Stomach (tissue), 4 donors: ENCODE results near the gene ATXN1.

Experiments
- CTCF ChIP-seq, 7 experiments: fragments of 450-650 bp in 4 of 7; fragments of 200-600 bp in 3 of 7; sonication (generic) in 3 of 7; IDR thresholded peaks; one replicate each; pipeline ENCODE4 v1.5.1; 2016 to 2019; ENCODE audit warnings: antibody characterized with exemption in 7 of 7, control low read depth in 2 of 7, mild to moderate bottlenecking in 1 of 7
- EP300 ChIP-seq: sonication (generic); formaldehyde crosslinking; IDR thresholded peaks from one replicate; pipeline ENCODE4 v1.6.1; 2017; ENCODE audit warnings: antibody characterized with exemption
- POLR2A ChIP-seq, 4 donors: fragments of 450-650 bp; IDR thresholded peaks; one replicate each; pipeline ENCODE4 v1.6.1; 2016; ENCODE audit warnings: antibody characterized with exemption in 4 of 4, control low read depth in 2 of 4, mild to moderate bottlenecking in 1 of 4, moderate library complexity in 1 of 4
- POLR2AphosphoS5 ChIP-seq, 3 donors: sonication (generic); formaldehyde crosslinking; IDR thresholded peaks; one replicate each; pipeline ENCODE4 v1.6.1; 2016; ENCODE audit warnings: antibody characterized with exemption in 3 of 3

GRCh38 chr6:16326531-16326930 lies 434.7 kb downstream of the ATXN1 start:
- TF ChIP-seq CTCF (IDR thresholded peaks at IDR 0.05), result no peak
- no peak for TF ChIP-seq POLR2A (IDR thresholded peaks at IDR 0.05)
- no peak for TF ChIP-seq POLR2AphosphoS5 (IDR thresholded peaks at IDR 0.05)
- no peak for TF ChIP-seq EP300
